ACC112 (cell line): ENCODE measurements around the gene PRSS38.

Experiments
- H2AFZ ChIP-seq: fragments of 200-600 bp; sonication (generic); one replicate; pipeline ENCODE4 v1.6.0; 2017; ENCODE audit warnings: antibody characterized with exemption, low read length; ENCODE audit not compliant: unreplicated experiment
- H3K27ac ChIP-seq: fragments of 200-600 bp; sonication (generic); 2 replicates; pipeline ENCODE4 v1.5.1; 2014; ENCODE audit warnings: low read depth, mild to moderate bottlenecking, antibody characterized with exemption, low read length, moderate library complexity
- H3K27me3 ChIP-seq: fragments of 200-600 bp; sonication (generic); 2 replicates; pipeline ENCODE4 v1.6.1; 2014; ENCODE audit warnings: mild to moderate bottlenecking, antibody characterized with exemption, low read length, moderate library complexity, mixed read lengths; ENCODE audit not compliant: insufficient read depth
- H3K36me3 ChIP-seq: fragments of 200-600 bp; sonication (generic); 2 replicates; pipeline ENCODE4 v1.6.1; 2016; ENCODE audit warnings: mild to moderate bottlenecking, antibody characterized with exemption, low read length, moderate library complexity, mixed read lengths; ENCODE audit not compliant: insufficient read depth
- H3K4me1 ChIP-seq: fragments of 200-600 bp; sonication (generic); one replicate; pipeline ENCODE4 v1.6.1; 2016; ENCODE audit warnings: low read length, mixed read lengths; ENCODE audit not compliant: insufficient read depth, unreplicated experiment, control insufficient read depth
- H3K4me3 ChIP-seq: fragments of 200-600 bp; sonication (generic); 2 replicates; pipeline ENCODE4 v1.5.1; 2014; ENCODE audit warnings: mild to moderate bottlenecking, low read depth, low read length
- H3K79me2 ChIP-seq: fragments of 200-600 bp; sonication (generic); one replicate; pipeline ENCODE4 v1.6.0; 2016; ENCODE audit warnings: low read length; ENCODE audit not compliant: control insufficient read depth, unreplicated experiment, insufficient read depth

Gene PRSS38

GRCh38 chr1:227886993-227887696, 71.7 kb downstream of the PRSS38 start:
- Histone ChIP-seq H3K4me1 (peaks cover 9% of the 10 kb centered on the region), H2AFZ (no peak overlapping the region), H3K27me3 (peaks cover 8% of the 10 kb centered on the region), H3K27ac (no peak overlapping the region), H3K79me2 (no peaks in the 10 kb centered on the region), H3K4me3 (peak overlapping the region; percentile 24; the same call in 1 of the 2 replicates), H3K36me3 (no peaks in the 10 kb centered on the region)

GRCh38 chr1:227887697-227888403, 72.4 kb downstream of the PRSS38 start:
- H3K27ac ChIP-seq: no peak overlapping the region
- H2AFZ ChIP-seq: no peak overlapping the region
- no peaks in the 10 kb centered on the region for H3K79me2 ChIP-seq
- no peak overlapping the region for H3K4me3 ChIP-seq
- peaks cover 9% of the 10 kb centered on the region for H3K4me1 ChIP-seq
- no peaks in the 10 kb centered on the region for H3K36me3 ChIP-seq
- peaks cover 7% of the 10 kb centered on the region for H3K27me3 ChIP-seq

GRCh38 chr1:227888404-227889046, 73.0 kb downstream of the PRSS38 start:
- no peak overlapping the region for H2AFZ ChIP-seq
- no peak overlapping the region for H3K27ac ChIP-seq
- peaks cover 9% of the 10 kb centered on the region for H3K4me1 ChIP-seq
- no peaks in the 10 kb centered on the region for H3K79me2 ChIP-seq
- H3K36me3 ChIP-seq: no peaks in the 10 kb centered on the region
- H3K27me3 ChIP-seq: peaks cover 7% of the 10 kb centered on the region
- no peak overlapping the region for H3K4me3 ChIP-seq

GRCh38 chr1:227889047-227889862, 73.8 kb downstream of the PRSS38 start:
- Histone ChIP-seq H3K79me2 (no peaks in the 10 kb centered on the region), H3K4me3 (no peak overlapping the region), H2AFZ (no peak overlapping the region), H3K36me3 (no peaks in the 10 kb centered on the region), H3K4me1 (peaks cover 9% of the 10 kb centered on the region), H3K27ac (no peak overlapping the region), H3K27me3 (peaks cover 7% of the 10 kb centered on the region)

- H3K36me3 ChIP-seq: no peaks in the 10 kb centered on the region
- no peak overlapping the region for H3K4me3 ChIP-seq
- no peaks in the 10 kb centered on the region for H3K79me2 ChIP-seq
- peaks cover 9% of the 10 kb centered on the region for H3K4me1 ChIP-seq
- no peak overlapping the region for H3K27ac ChIP-seq
- H2AFZ ChIP-seq: no peak overlapping the region
- peaks cover 7% of the 10 kb centered on the region for H3K27me3 ChIP-seq
These were observed 74.5 kb downstream of the PRSS38 start for GRCh38 chr1:227889863-227890405.

GRCh38 chr1:227890451-227891222, 75.2 kb downstream of the PRSS38 start:
- no peak overlapping the region for H3K27ac ChIP-seq
- peaks cover 7% of the 10 kb centered on the region for H3K27me3 ChIP-seq
- no peaks in the 10 kb centered on the region for H3K36me3 ChIP-seq
- no peak overlapping the region for H2AFZ ChIP-seq
- H3K4me3 ChIP-seq: no peak overlapping the region
- peaks cover 5% of the 10 kb centered on the region for H3K4me1 ChIP-seq
- H3K79me2 ChIP-seq: no peaks in the 10 kb centered on the region

GRCh38 chr1:227891223-227891954, 75.9 kb downstream of the PRSS38 start:
- no peaks in the 10 kb centered on the region for H3K4me1 ChIP-seq
- H3K4me3 ChIP-seq: no peak overlapping the region
- no peak overlapping the region for H2AFZ ChIP-seq

GRCh38 chr1:227891955-227892488, 76.5 kb downstream of the PRSS38 start:
- Histone ChIP-seq H3K27ac (no peak overlapping the region), H3K4me1 (no peaks in the 10 kb centered on the region), H3K4me3 (no peak overlapping the region), H3K36me3 (no peaks in the 10 kb centered on the region), H3K79me2 (no peaks in the 10 kb centered on the region), H2AFZ (no peak overlapping the region), H3K27me3 (peaks cover 6% of the 10 kb centered on the region)

More at GRCh38 chr1:227891223-227891954, 75.9 kb downstream of the PRSS38 start:
- Histone ChIP-seq H3K79me2 (no peaks in the 10 kb centered on the region), H3K27me3 (peaks cover 7% of the 10 kb centered on the region), H3K27ac (no peak overlapping the region), H3K36me3 (no peaks in the 10 kb centered on the region)
